NCI-H1436 (cell line): ENCODE data around the gene MRFAP1.
"Not testable (repeated sequence)": the region's sequence is repeated elsewhere in the genome, so short reads cannot be mapped to it uniquely, and the experiment has no call there.

Source experiments
- DNase-seq: peaks from one replicate; lab custom pipeline; 2025; lab: John Stamatoyannopoulos, UW

Gene MRFAP1

GRCh38 chr4:6668391-6668790 is 27.9 kb downstream of the MRFAP1 start:
- no peak for DNase-seq

- DNase-seq, result no peak
Measured at GRCh38 chr4:6671648-6672047, 31.2 kb downstream of the MRFAP1 start.

GRCh38 chr4:6672131-6672530 is 31.6 kb downstream of the MRFAP1 start:
- no peak for DNase-seq

GRCh38 chr4:6672541-6673190 is 32.2 kb downstream of the MRFAP1 start:
- DNase-seq, result not testable (repeated sequence)

GRCh38 chr4:6673191-6673659 is 32.7 kb downstream of the MRFAP1 start:
- DNase-seq, result not testable (repeated sequence)

- peak; percentile 80 for DNase-seq
Measured at GRCh38 chr4:6673660-6674499, 33.4 kb downstream of the MRFAP1 start.

- no peak for DNase-seq
Measured at GRCh38 chr4:6674500-6675149, 34.1 kb downstream of the MRFAP1 start.

GRCh38 chr4:6676722-6677558 is 36.5 kb downstream of the MRFAP1 start:
- DNase-seq, result no peak

- DNase-seq, result no peak
Measured at GRCh38 chr4:6680372-6681034, 40.0 kb downstream of the MRFAP1 start.

GRCh38 chr4:6681191-6681590 is 40.7 kb downstream of the MRFAP1 start:
- DNase-seq, result no peak

GRCh38 chr4:6682862-6683590 is 42.5 kb downstream of the MRFAP1 start:
- DNase-seq, result no peak

- no peak for DNase-seq
Measured at GRCh38 chr4:6684656-6685055, 44.2 kb downstream of the MRFAP1 start.

GRCh38 chr4:6686104-6686787 is 45.8 kb downstream of the MRFAP1 start:
- DNase-seq, result no peak

GRCh38 chr4:6687947-6688878 is 47.7 kb downstream of the MRFAP1 start:
- no peak for DNase-seq

GRCh38 chr4:6688879-6689505 is 48.5 kb downstream of the MRFAP1 start:
- DNase-seq, result no peak

GRCh38 chr4:6689506-6689960 is 49.0 kb downstream of the MRFAP1 start:
- DNase-seq, result no peak
